Measurements from ENCODE around the gene PIGU. TPM values are rescaled to one million over a fixed set of nuclear protein-coding genes. Genes with fewer than 3 reads are reported as not detected.
"Not testable (repeated sequence)": the region's sequence is repeated elsewhere in the genome, so short reads cannot be mapped to it uniquely, and the experiment has no call there.

PIGU gene
- total RNA-seq, 2 experiments from 2014 or later, result 16.6 to 27.9 TPM

DNA sequence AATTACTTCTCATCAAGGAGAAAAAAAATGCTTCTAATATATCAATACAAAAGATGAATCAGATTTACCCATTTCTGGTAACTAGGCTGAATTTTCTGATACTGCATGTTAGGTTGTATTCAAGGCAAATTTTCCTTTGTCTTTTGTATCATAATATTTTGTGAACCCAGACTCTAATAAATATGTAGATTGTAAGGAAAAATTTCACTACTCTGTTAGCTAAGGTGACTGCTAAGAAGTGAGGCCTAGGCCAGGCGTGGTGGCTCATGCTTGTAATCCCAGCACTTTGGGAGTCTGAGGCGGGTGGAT, 40.0 kb upstream of the PIGU start:
- Histone ChIP-seq H4K20me1 (ENCODE audit: insufficient read depth, low read length) (no peaks in the 10 kb centered on the region), H2AFZ (ENCODE audit: low read length) (no peak overlapping the region), H3K9me3 (ENCODE audit: low read length) (no peaks in the 10 kb centered on the region), H3K36me3 (ENCODE audit: insufficient read depth, low read length) (peaks cover 23% of the 10 kb centered on the region; the same call in 1 of the 2 replicates), H3K27ac (ENCODE audit: low read depth, low read length, poor library complexity, severe bottlenecking) (no peak overlapping the region), H3K4me1 (ENCODE audit: insufficient read depth, low read length, poor library complexity, severe bottlenecking) (no peaks in the 10 kb centered on the region), H3K79me2 (ENCODE audit: insufficient read depth, low read depth, low read length) (no peaks in the 10 kb centered on the region), H3K4me3 (ENCODE audit: low read depth, low read length, poor library complexity, severe bottlenecking) (no peak overlapping the region), H3K4me2 (ENCODE audit: low read length) (no peak overlapping the region), H3K9me2 (ENCODE audit: insufficient read depth, low read length) (no peaks in the 10 kb centered on the region)
- intact Hi-C loops (cut with micrococcal nuclease; ENCODE audit: unreplicated experiment), result no loop called here
- DNase-seq (ENCODE audit: low spot score), result no peak
- ChIA-PET POLR2A (no interaction called here), CTCF (ENCODE audit: unreplicated experiment) (no interaction called here)
- BruUV-seq (replicated peaks), result no TSS peak
- TF ChIP-seq EZH2phosphoT487 (IDR thresholded peaks at IDR 0.05; ENCODE audit: borderline replicate concordance, low read depth, low read length), result no peak
- TF ChIP-seq, protein P1, sequence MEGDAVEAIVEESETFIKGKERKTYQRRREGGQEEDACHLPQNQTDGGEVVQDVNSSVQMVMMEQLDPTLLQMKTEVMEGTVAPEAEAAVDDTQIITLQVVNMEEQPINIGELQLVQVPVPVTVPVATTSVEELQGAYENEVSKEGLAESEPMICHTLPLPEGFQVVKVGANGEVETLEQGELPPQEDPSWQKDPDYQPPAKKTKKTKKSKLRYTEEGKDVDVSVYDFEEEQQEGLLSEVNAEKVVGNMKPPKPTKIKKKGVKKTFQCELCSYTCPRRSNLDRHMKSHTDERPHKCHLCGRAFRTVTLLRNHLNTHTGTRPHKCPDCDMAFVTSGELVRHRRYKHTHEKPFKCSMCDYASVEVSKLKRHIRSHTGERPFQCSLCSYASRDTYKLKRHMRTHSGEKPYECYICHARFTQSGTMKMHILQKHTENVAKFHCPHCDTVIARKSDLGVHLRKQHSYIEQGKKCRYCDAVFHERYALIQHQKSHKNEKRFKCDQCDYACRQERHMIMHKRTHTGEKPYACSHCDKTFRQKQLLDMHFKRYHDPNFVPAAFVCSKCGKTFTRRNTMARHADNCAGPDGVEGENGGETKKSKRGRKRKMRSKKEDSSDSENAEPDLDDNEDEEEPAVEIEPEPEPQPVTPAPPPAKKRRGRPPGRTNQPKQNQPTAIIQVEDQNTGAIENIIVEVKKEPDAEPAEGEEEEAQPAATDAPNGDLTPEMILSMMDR (conservative IDR thresholded peaks at IDR 0.05; ENCODE audit: low read length), result no peak

DNA sequence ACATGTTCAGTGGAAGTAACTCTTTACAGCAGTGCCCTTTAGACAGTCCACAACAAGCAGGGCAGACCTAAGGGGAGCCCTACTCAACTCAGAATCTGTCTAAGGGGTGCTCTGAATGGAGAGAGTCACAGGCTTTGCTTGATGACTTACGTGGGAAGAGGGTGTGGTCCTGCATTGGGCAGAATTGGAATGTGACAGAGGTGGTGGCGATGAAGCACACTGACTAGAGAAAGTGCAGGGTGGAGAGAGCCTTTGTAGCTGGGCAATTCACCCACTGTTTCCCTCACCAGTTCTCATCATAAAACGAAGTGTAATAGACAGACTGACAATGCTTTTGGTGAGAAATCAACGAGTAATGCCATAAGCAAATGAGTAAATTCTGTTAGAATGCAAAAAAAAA, 38.5 kb upstream of the PIGU start:
- DNase-seq (ENCODE audit: low spot score), result no peak
- Histone ChIP-seq H3K4me2 (ENCODE audit: low read length) (no peak overlapping the region), H3K4me3 (ENCODE audit: low read depth, low read length, poor library complexity, severe bottlenecking) (no peak overlapping the region), H3K27ac (ENCODE audit: low read depth, low read length, poor library complexity, severe bottlenecking) (no peak overlapping the region), H3K36me3 (ENCODE audit: insufficient read depth, low read length) (peaks cover 18% of the 10 kb centered on the region; the same call in 1 of the 2 replicates), H2AFZ (ENCODE audit: low read length) (no peak overlapping the region), H3K79me2 (ENCODE audit: insufficient read depth, low read depth, low read length) (no peaks in the 10 kb centered on the region), H4K20me1 (ENCODE audit: insufficient read depth, low read length) (no peaks in the 10 kb centered on the region), H3K9me2 (ENCODE audit: insufficient read depth, low read length) (no peaks in the 10 kb centered on the region), H3K4me1 (ENCODE audit: insufficient read depth, low read length, poor library complexity, severe bottlenecking) (no peaks in the 10 kb centered on the region), H3K9me3 (ENCODE audit: low read length) (no peaks in the 10 kb centered on the region)
- TF ChIP-seq, protein P1 (conservative IDR thresholded peaks at IDR 0.05; ENCODE audit: low read length), result no peak
- TF ChIP-seq EZH2phosphoT487 (IDR thresholded peaks at IDR 0.05; ENCODE audit: borderline replicate concordance, low read depth, low read length), result no peak
- POLR2A ChIA-PET, result interaction anchor here (0.7 kb wide), 1 partner anchor 152 kb away, joined by 3 read pairs; no protein-coding TSS in a partner anchor
- CTCF ChIA-PET (ENCODE audit: unreplicated experiment), result no interaction called here
- intact Hi-C loops (cut with micrococcal nuclease; ENCODE audit: unreplicated experiment), result no loop called here
- BruUV-seq (replicated peaks), result no TSS peak

DNA sequence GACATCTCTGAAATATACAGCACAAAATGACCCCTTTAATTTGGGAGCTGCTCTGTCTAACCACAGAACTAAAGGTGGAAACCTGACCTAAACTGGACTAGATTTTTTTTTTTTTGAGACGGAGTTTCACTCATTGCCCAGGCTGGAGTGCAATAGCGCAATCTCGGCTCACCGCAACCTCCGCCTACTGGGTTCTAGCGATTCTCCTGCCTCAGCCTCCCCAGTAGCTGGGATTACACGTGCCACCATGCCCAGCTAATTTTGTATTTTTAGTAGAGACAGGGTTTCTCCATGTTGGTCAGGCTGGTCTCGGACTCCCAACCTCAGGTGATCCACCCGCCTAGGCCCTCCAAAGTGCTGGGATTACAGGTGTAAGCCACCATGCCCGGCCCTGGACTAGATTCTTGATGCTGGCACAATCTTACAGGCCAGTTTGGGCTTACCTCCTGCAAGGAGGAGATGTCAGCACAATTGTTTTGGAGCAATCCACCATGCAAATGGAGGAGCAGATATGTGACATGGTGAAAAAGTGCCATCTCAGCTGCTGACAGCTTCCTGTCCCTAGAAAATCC, 37.1 kb upstream of the PIGU start:
- CTCF ChIA-PET (ENCODE audit: unreplicated experiment); H3K9me2 ChIP-seq (ENCODE audit: insufficient read depth, low read length); H3K4me1 ChIP-seq (ENCODE audit: insufficient read depth, low read length, poor library complexity, severe bottlenecking); H4K20me1 ChIP-seq (ENCODE audit: insufficient read depth, low read length); H3K27ac ChIP-seq (ENCODE audit: low read depth, low read length, poor library complexity, severe bottlenecking); H3K4me3 ChIP-seq (ENCODE audit: low read depth, low read length, poor library complexity, severe bottlenecking); H3K4me2 ChIP-seq (ENCODE audit: low read length); H3K9me3 ChIP-seq (ENCODE audit: low read length); DNase-seq (ENCODE audit: low spot score); H3K79me2 ChIP-seq (ENCODE audit: insufficient read depth, low read depth, low read length); intact Hi-C loops (cut with micrococcal nuclease; ENCODE audit: unreplicated experiment); H2AFZ ChIP-seq (ENCODE audit: low read length); BruUV-seq (replicated peaks): not testable (repeated sequence)
- peaks cover 12% of the 10 kb centered on the region; the same call in 1 of the 2 replicates for H3K36me3 ChIP-seq (ENCODE audit: insufficient read depth, low read length)
- POLR2A ChIA-PET, result interaction anchor here (0.6 to 1.5 kb wide), 2 partner anchors 45 to 112 kb away, joined by 3 to 4 read pairs; no protein-coding TSS in a partner anchor

Measured in OCI-LY7 (cell line).